Measurements from ENCODE around the gene NOTUM.

NOTUM gene

DNA sequence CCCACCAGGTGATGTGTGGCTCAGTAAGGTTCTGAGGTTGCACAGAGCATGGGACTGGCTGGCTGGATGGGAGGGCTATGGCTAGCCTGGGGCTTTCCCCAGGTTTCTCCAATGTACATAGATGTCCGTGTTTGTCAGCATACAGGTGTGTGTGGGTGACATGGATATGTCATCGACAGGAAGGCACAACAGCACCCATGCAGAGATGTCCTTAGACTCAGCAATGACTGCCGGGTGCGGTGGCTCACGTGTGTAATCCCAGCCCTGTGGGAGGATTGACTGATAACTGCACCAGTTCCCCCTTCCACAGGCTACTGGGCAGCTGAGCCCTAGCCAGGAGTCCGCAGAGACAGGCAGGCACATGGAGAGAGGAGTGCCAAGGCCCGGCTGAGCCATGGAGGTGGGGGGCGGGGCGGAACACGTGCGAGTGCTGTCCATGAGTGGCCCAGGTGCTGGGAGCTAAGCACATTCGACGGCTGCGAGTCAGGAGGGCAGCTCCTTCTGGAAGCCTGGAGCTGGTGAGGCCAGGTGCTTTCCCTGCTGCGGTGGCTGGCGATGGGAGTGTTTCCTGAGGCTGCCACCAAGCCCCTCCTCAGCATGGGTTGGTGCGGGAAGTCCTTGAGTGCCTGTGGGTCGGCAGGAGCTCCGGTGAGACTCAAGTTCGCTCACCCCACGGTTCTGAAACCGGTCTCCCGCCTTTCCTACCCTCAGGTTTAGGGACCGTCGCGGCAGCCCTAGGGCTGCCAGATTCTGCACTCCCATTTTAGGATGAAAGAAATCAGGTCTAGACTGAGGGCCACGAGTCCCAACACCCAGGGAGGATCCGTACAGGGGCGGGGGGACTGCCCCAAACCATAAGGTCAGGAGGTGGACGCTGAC lies 15.6 kb upstream of the NOTUM start:
- DNase-seq = no peak

GRCh38 chr17:81973432-81973831 lies 12.4 kb upstream of the NOTUM start:
- no peak for DNase-seq

DNA sequence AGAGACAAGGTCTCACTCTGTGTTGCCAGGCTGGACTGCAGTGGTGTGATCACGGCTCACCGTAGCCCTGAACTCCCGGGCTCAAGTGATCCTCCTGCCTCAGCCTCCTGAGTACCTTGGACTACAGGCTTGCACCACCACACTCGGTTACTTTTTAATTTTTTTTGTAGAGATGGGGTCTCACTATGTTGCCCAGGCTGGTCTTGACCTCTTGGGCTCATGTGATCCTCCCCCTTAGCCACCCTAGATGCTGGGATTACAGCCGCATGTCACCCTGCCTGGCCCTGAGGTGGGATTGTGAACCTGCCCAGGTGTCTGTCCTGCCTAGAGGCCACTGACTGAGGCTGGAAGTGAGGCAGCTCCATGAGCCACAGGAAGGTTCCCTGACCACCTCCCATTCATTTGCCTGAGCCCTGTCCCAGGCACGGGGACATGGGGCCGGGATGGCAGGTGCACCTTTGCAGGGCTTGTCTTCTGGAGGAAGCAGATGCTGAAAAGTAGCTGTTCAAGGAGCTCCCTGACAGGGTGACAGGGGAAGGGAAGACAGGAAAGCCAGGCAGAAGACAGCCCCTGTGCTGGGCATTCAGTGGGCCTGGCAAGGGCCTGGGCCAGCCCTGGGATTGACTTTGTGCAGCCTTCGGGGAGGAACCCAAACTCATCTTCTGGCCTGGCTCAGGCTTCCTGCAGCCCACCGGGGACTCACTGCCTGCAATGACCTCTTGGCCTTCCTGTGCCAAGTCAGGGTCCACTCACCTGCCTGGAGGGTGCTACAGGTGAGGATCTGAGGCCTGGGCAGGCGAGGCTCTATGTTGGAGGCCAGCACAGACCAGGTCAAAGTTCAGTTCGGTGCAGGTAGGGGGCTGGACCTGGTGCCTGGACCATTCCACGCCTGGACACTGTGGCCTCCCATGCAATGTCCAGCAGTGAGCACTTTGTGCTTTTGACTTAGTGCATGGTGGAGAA lies 8.1 kb upstream of the NOTUM start:
- DNase-seq = no peak

DNA sequence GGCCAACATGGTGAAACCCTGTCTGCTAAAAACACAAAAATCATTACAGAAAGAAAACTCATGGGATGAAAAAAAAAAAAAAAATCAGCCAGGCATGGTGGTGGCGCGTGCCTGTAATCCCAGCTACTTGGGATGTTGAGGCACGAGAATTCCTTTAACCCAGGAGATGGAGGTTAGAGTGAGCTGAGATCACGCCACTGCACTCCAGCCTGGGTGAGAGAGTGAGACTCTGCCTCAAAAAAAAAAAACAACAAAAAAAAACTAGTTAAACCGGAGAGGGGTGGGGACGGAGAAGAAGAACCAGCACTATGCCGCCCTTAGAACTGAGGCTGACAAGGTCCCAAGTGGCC lies 7.4 kb upstream of the NOTUM start:
- no peak for DNase-seq

DNA sequence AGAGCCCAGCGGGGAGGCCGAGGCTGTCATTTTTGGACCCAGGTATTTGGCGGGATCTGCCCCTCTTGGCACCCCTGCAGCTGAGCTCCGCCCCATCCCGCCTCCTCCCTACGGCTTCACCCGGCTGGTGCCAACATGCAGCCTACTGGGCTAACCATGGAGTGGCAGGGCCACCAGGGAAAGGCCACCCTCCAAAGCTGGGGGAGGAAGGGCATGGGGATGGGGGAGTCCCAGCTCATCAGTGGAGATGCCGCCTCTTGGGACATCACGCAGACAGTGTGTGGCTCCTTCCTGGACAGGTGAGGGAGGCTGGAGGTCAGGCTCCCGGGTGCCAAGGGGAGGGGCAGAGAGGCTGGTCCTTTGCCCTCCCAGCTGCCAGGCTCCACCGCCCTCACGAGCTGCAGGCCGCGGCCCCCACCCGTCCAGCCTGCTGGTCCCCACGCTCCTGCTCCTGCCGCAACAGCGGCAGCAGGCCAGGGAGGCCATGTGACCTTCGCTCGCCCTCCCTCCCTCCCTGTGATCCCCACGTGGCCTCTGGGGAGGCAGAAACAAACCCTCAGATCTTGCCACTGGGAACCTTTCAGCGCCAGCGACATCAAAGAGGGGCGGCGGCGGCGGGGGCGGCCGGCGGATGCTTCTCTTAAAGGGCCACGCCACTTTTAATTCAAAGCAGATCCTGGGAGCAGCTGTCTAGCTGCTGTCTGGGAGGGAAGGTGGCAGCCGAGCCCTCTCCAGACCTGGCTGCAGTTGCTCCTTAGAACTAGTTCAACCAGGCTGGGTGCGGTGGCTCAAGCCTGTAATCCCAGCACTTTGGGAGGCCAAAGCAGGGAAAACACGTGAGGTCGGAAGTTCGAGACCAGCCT lies 6.8 kb upstream of the NOTUM start:
- DNase-seq = peak; percentile 80

- DNase-seq = no peak
Measured at GRCh38 chr17:81967244-81967532, 6.2 kb upstream of the NOTUM start.

GRCh38 chr17:81966343-81967243 lies 5.6 kb upstream of the NOTUM start:
- DNase-seq = no peak

- DNase-seq = no peak
Measured at GRCh38 chr17:81964081-81964849, 3.3 kb upstream of the NOTUM start.

GRCh38 chr17:81962499-81963441 lies 1.8 kb upstream of the NOTUM start:
- DNase-seq = no peak

- no peak for DNase-seq
Measured at GRCh38 chr17:81961521-81962498, 823 bp upstream of the NOTUM start.

DNA sequence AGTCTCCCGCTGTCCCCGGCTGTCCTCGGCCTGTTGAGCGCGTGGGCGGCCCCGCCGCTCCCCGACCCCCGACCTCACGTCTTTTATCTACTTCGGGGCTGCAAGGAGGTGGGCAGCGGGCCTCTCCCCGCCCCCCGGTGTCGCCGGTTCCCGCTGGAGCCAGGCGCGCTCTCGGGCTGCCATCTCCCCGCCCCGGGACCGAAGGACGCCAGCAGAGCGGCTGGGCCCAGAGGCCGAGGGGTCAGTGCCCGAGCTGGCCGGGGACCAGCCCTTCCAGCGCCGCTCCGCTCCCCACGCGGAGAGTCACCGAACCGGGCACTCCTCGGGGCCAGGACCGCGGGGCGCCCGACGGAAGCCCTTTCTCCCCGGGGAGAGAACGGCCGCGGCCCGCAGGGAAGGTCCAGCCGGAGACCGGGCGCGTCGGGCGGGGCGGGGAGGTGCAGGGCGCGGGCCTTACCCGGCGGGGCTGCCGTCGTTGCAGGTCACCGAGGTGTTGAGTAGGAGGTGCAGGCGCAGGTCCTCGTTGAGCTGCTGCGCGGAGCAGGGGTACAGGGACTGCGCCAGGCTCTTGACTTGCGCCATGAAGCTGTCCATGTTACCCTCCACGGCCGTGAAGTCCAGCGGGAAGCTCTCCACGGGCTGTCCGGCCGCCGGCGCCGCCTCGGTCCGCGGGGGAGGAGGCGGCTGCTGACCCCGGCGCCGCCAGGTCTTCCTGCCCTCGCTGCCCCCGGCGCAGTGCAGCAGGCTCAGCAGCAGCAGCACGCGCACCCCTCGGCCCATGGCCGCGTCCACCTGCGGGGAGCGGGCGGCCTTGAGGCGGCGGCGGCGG lies 643 bp downstream of the NOTUM start:
- DNase-seq = no peak

DNA sequence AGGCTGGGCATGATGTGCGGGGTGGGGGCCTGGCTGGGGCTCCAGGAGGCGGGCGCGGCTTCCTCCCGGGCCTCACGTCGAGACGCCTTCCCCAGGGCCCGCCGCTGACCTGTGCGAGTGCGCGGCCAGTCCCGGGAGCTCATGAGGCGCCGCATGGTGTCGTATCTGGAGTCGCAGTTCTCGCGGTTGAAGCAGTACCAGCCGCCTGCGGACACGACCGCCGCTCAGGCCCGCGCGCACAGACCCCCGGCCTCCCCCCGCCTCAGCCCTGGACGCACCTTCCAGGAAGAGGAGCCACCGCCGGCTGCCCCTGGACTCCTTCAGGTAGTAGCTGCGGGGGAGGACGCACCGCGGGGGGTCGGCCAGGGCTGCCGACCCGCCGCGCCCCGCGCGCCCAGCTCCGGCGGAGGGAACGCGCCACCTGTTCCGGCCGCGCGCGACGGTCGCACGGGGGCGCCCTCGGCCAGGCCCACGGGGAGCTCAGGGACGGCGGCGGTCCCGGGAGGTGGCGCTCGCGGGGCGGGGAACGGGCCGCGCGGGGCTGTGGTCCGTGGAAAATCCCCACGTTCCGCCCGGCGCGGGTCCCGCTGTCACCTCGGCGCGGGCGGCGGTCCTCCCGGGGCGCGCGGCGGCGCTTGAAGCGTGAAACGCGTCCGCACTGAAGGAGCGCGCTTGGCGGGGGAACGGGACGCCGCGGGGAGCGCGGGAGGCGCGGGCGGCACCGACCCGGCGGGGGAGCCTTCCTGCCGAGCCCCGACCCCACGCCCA lies 1.4 kb downstream of the NOTUM start:
- DNase-seq = peak; percentile 86

GRCh38 chr17:81958633-81959342 lies 2.2 kb downstream of the NOTUM start:
- DNase-seq = no peak

DNA sequence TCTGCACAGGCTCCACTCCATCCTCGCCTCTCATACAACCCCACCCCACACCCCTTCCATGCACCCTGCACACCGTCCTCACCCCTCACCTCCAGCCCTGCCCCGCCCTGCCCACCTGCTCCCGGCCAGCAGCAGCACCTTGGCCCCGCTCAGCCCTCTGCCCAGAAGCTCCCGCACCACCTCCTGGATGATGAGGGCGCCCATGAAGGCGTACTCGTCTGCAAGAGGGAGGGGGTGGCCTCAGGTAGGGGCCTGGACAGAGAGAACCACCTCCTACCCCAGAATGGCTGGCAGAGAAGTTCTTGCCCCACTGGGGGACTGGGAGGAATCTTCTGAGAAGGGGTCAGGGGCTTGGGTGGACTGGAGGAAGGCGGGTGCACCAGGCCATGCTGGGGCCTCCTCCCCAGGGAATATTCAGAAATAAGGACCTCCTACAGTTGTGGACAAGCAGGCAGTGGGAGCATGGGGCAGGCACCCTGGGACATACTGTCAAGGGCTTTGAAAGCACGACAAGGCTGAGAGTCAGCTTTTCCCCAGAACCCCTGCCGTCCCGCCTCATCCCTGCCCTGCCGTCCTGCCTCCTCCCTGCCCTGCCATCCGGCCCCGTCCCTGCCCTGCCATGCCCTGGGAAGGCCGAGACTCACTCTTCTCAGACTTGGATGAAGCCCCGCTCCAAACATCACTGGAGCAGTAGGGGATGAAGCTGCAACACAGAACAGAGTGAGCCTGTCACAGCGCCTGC lies 3.1 kb downstream of the NOTUM start:
- no peak for DNase-seq
